Tongue (tissue), 2 donors: ENCODE data around the gene ABHD6. TPM values are rescaled to one million over a fixed set of nuclear protein-coding genes. Genes with fewer than 3 reads are reported as not detected.
A peak's percentile ranks its signal among the peaks of the same experiment; 100 is the strongest.
"Not testable (repeated sequence)": the region's sequence is repeated elsewhere in the genome, so short reads cannot be mapped to it uniquely, and the experiment has no call there.

Source experiments
- DNase-seq: peaks from one replicate; pipeline ENCODE4 v3.0.0-alpha.2; 2015
- total RNA-seq: library from RNA; depleted of rRNA; stranded (reverse); fragments of >200 nt; gene quantifications from one replicate; pipeline ENCODE4 v1.2.3, GENCODE V29; 2014

The ABHD6 gene
- total RNA-seq, 1 donor from 2014 or later: 8.3 TPM

GRCh38 chr3:58281069-58281468 is 43.5 kb downstream of the ABHD6 start:
- DNase-seq: no peak

- no peak for DNase-seq
Measured at GRCh38 chr3:58285334-58285733, 47.7 kb downstream of the ABHD6 start.

GRCh38 chr3:58287354-58287753 is 49.8 kb downstream of the ABHD6 start:
- no peak for DNase-seq

- DNase-seq: peak; percentile 89
Measured at GRCh38 chr3:58288011-58288728, 50.6 kb downstream of the ABHD6 start.

- DNase-seq: not testable (repeated sequence)
Measured at GRCh38 chr3:58288964-58289613, 51.5 kb downstream of the ABHD6 start.

GRCh38 chr3:58290446-58290845 is 52.9 kb downstream of the ABHD6 start:
- DNase-seq: not testable (repeated sequence)

GRCh38 chr3:58291671-58292338 is 54.2 kb downstream of the ABHD6 start:
- no peak for DNase-seq

GRCh38 chr3:58292866-58293265 is 55.3 kb downstream of the ABHD6 start:
- DNase-seq: no peak

GRCh38 chr3:58293516-58293915 is 55.9 kb downstream of the ABHD6 start:
- DNase-seq: no peak

GRCh38 chr3:58296269-58296668 is 58.7 kb downstream of the ABHD6 start:
- no peak for DNase-seq

- no peak for DNase-seq
Measured at GRCh38 chr3:58296843-58297242, 59.3 kb downstream of the ABHD6 start.

- DNase-seq: no peak
Measured at GRCh38 chr3:58298190-58298589, 60.6 kb downstream of the ABHD6 start.

- no peak for DNase-seq
Measured at GRCh38 chr3:58299075-58299474, 61.5 kb downstream of the ABHD6 start.

- DNase-seq: peak; percentile 67
Measured at GRCh38 chr3:58299839-58300516, 62.4 kb downstream of the ABHD6 start.

- peak; percentile 99 for DNase-seq
Measured at GRCh38 chr3:58305882-58306711, 68.5 kb downstream of the ABHD6 start, which contains the start of the genes HTD2 and RPP14. Gene HTD2, plus strand, starts transcription at chr3:58306520. Its CDS starts 11,094 bp downstream, at chr3:58317614. Gene RPP14, plus strand, starts transcription at chr3:58306245. Its CDS starts 4,085 bp downstream, at chr3:58310330.

GRCh38 chr3:58307639-58308215 is 70.1 kb downstream of the ABHD6 start:
- peak; percentile 62 for DNase-seq

- DNase-seq: no peak
Measured at GRCh38 chr3:58308728-58309127, 71.1 kb downstream of the ABHD6 start.

GRCh38 chr3:58317811-58318210 is 80.2 kb downstream of the ABHD6 start:
- DNase-seq: no peak

GRCh38 chr3:58321791-58322190 is 84.2 kb downstream of the ABHD6 start:
- no peak for DNase-seq

- no peak for DNase-seq
Measured at GRCh38 chr3:58322793-58323192, 85.2 kb downstream of the ABHD6 start.
